ENCODE results near the gene HIF1A.

DNA sequence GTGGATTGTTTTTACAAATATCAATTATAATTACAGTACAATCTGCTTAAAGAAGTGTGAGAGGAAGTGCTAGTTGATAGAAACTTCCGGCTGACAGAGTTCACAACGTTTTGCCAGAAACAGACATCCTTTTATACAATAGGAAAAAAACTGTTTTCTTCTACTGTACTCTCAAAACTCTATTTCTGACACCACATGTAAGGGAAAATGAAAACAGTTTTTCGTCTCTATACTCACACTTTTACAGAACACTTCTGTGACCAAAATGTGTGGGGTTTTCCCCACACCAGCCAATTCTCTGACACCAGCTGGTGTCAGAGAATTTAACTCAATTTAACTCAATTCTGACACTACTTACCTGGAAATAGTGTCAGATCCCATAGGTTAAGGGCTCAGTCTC, 24.2 kb upstream of the HIF1A start:
- TF ChIP-seq CTCF (IDR thresholded peaks at IDR 0.05; ENCODE audit: low read depth, low read length, poor library complexity, severe bottlenecking) (no peak), EZH2phosphoT487 (IDR thresholded peaks at IDR 0.05; ENCODE audit: borderline replicate concordance, low read length) (no peak)
